ENCODE results near the gene S100A2.

The S100A2 gene

DNA sequence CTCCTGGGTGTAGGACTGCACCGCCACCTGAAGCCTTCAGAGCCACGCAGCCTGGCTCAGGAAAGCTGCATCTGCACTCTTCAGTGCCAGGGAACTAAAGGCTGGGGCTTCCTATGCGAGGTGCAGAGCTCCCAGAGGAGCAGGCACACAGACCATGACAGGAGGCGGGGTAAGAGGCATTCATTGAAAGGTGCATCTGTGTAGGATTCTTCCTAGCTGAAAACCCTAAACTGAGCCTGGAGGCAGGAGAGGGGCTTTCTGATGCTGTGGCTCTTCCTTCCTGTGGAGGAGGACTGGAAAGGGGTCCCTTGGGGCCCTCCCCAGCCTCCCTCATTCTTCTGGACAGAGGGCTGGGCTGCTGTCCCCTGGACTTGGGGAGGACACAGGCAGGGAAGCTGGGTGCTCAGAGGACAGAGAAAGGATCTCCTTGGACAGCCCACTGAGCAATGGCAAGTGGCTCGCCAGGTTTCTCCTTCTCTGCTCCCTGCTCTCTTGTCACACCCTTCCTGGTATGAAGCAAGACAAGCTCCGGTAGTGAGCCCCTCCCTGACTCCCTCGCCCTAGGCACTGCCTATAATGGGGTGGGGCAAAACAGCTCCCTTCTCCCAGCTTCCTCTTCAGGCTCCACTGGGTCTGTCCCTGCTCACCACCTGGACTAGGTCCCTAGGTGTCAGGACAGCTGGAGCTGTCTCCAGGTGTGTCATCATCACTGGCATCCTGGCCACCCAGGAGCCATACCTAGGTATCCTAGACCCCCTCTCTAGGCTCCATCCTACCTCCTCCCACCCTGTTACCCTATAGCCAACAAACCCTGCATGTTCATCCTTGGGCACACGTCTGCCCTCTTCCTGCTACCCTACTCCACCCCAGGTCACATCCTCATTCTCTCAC lies 49.9 kb downstream of the S100A2 start:
- TF ChIP-seq, protein P1, sequence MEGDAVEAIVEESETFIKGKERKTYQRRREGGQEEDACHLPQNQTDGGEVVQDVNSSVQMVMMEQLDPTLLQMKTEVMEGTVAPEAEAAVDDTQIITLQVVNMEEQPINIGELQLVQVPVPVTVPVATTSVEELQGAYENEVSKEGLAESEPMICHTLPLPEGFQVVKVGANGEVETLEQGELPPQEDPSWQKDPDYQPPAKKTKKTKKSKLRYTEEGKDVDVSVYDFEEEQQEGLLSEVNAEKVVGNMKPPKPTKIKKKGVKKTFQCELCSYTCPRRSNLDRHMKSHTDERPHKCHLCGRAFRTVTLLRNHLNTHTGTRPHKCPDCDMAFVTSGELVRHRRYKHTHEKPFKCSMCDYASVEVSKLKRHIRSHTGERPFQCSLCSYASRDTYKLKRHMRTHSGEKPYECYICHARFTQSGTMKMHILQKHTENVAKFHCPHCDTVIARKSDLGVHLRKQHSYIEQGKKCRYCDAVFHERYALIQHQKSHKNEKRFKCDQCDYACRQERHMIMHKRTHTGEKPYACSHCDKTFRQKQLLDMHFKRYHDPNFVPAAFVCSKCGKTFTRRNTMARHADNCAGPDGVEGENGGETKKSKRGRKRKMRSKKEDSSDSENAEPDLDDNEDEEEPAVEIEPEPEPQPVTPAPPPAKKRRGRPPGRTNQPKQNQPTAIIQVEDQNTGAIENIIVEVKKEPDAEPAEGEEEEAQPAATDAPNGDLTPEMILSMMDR (IDR thresholded peaks at IDR 0.05; ENCODE audit: borderline replicate concordance, control extremely low read depth, extremely low read depth, insufficient read depth, missing control alignments), result no peak
- no peak for DNase-seq (ENCODE audit: low spot score)
- in situ Hi-C loops (cut with MboI; ENCODE audit: low sequenced_read_pairs, unreplicated experiment), result no loop called here

DNA sequence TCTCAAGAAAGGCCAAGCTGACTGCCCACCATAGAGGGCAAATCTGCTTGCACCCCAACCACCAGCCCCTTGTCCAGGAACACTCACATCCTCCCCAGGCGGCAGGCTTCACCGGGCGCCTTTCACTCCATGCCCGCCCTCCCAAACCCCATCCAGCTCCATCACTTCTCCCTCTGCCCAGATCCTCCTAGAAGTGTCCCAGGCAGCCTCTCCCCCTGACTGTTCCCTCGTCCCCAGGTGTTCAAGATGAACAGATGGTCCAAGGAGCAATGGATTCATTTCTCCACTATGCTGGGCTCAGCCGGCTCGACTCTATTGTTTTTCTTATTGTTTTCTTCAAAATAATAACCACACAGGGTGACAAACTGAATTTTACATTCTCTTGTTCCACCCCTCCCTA lies 52.0 kb downstream of the S100A2 start:
- TF ChIP-seq, protein P1 (IDR thresholded peaks at IDR 0.05; ENCODE audit: borderline replicate concordance, control extremely low read depth, extremely low read depth, insufficient read depth, missing control alignments), result no peak
- in situ Hi-C loops (cut with MboI; ENCODE audit: low sequenced_read_pairs, unreplicated experiment), result loop anchor here (5.0 kb wide), 1 partner anchor 59 kb away; no protein-coding TSS in a partner anchor
- no peak for DNase-seq (ENCODE audit: low spot score)

DNA sequence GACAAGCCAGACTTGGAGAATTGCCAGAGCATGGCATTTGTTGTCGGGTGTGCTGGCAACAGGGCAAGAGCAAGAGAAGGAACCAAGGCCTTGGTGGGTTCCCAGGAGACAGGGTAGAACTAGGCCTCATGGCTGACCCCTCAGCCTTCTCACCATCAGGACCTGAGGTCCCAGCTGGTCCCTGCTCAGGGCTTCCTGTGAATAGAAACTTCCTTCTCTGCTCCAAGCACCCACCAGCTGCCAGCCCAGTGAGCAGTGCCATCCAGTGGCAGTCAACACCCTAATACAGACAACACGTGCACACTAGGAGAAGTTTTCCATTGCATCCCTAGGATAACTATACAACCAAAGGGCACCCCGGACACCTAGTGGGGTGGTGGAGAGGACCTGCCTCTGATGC lies 52.6 kb downstream of the S100A2 start:
- in situ Hi-C loops (cut with MboI; ENCODE audit: low sequenced_read_pairs, unreplicated experiment), result loop anchor here (5.0 kb wide), 1 partner anchor 59 kb away; no protein-coding TSS in a partner anchor
- DNase-seq (ENCODE audit: low spot score), result no peak
- TF ChIP-seq, protein P1 (IDR thresholded peaks at IDR 0.05; ENCODE audit: borderline replicate concordance, control extremely low read depth, extremely low read depth, insufficient read depth, missing control alignments), result no peak
